Measurements from ENCODE around the gene EEF2K.
"Not testable (repeated sequence)": the region's sequence is repeated elsewhere in the genome, so short reads cannot be mapped to it uniquely, and the experiment has no call there.

Gene EEF2K

DNA sequence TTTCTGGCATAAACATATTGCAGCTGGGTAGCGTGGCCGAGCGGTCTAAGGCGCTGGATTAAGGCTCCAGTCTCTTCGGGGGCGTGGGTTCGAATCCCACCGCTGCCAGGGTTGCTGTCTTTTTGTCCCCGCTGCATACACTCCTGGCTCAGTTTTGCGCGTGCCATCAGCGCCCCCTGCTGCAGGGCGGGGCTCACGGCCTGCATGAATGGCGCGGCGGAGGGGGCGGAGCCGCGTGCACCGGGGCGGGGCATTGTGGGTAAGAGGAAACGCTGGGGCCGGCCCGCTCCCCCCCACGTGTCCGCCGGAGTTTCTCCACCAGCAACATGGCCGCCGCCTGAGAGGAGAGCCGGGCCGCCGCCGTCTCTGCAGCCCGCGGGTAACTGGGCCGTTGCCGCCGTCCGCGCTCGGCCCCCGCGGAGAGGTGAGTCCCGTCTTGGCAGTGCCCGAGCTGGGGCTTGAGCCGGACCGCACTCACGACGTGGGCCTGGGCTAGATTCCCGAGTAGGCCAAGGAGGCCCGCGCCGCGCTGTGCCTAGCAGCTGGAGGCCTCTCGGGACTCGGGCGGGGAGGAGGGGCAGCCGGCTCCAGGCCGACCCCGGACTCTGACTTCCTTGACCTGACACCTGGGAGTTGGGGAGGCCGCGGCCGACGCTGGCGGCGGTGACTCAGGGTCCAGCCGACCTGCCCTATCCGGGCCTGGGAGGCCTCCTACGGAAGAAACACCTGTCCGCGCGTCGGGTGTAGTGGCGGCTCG lies 91.2 kb downstream of the EEF2K start, which contains the start of gene POLR3E:
TSS of gene POLR3E (plus strand) at position 296 of the 757 bp plus-strand sequence. CDS start 5,560 bp downstream, outside the sequence.
- DNase-seq = peak; percentile 95

DNA sequence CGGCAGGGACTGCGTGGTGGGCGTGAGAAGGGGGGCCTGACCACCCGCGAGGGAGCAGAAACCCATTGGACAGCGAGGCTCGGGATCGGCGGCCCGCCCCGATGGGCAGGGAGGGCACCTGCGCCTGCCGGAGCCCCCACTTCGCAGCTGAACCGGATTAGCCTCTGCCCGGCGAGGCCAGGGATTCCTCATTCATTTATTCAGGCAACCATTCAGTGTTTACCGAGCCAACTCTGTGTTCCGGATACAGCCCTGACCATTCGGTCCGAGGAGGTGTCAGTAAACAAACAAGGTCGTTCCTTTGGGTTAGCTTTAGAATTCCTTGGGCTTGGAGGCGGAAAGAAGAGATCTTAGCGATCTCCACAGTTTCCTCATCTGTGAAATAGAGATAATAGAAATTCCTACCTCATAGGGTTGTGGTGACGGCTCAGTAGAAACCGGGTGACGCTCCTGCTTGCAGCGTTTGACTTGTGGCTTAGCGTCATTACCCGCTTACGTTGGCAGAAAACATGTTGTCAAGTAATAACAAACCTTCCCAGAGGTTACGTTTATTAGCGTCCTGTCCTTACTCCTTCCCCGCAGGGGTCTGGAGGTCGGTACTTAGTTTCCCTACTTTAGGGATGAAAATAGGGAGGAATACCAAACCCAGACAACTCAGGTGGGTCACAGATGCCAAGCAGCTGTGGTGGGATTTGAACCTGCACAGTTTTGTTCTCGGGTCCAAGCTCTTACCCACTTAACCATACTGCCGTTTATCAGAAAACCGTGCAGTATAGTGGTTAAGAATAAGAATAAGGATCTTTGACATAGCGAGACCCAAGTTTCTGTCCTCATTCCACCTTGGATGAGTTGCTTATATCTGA lies 92.0 kb downstream of the EEF2K start:
- peak; percentile 84 for DNase-seq

DNA sequence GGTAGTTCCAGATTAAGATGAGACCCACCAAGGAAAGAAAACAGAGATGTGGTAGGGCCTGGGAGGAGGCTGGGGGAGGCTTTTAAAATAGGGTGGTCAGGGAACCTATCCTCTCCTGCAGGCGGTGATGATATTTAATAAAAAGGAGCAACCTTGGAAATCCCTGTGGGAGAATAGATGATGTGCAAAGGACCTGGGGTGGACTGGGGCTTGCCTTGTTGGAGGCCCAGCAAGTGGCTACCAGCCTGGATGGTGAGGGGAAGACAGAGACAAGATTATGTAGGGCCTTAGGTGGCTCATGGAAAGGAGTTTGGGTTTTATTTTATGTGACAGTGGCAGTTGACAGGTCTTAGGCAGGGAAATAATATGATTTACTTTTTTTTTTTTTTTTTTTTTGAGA lies 93.0 kb downstream of the EEF2K start:
- no peak for DNase-seq

DNA sequence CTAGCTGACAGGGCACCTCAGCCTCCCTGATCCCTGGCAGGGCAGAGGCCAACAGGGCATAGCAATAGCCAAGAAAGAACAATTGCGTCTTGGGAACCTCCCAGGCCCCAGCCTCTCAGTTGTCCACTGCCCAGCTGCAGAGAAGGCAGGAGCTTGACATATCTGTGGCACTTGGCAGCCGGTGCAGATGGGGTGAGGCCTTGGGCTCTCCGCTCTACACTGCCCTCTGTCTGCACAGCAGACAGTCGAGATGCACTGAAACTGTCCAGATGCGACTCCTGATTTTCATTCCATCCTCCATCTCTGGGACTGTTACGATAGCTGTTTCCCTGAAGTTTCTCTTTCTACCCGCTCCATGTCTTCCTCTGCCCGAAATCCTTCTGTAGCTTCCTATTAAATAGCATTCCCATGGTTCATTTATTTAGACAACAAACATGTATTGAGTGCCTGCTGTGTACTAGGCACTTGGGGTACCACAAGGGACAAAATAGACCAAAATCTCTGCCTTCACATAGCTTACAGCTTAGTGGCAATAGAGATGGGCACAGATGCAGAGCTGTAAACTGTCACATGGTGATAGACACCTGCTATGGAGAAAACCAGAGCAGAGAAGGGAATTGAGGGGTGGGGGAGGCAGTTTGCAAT lies 94.5 kb downstream of the EEF2K start:
- no peak for DNase-seq

DNA sequence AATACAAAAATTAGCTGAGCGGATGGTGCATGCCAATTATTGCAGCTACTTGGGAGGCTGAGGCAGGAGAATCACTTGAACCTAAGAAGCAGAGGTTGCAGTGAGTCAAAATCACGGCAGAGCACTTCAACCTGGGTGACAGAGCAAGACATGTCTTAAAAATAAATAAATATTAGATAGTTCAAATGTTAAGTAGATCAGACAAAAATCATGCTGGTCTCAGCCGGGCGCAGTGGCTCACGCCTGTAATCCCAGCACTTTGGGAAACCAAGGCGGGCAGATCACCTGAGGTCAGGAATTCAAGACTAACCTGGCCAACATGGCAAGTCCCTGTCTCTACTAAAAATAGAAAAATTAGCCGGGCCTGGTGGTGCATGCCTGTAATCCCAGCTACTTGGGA lies 95.3 kb downstream of the EEF2K start:
- DNase-seq = not testable (repeated sequence)

DNA sequence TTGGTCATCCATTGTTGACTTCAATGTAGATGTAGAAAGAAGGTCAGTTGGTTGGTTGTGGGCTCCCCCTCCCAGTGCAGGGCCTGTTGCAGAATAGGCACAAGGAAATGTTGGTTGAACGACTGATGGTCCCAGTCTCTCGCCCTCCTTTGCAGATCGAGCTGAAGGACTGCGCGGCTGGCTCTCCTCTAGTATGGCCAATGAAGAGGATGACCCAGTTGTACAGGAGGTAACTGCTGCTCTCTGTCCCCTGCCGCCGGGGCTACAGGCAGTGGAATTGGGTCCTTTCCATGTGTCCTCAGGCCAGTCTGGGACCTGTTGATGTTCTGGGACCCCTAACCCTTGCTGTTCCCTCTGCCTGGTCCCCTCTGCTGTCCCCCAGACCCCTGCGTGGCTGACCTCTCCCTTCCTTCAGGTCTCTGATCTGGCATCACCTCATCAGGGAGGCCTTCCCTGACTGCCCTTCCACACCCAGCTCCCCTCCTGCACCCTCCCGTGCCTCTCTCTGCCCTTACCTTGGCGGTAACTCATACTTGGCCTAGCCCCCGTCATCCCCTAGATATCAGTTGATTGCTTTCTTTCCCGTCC lies 96.8 kb downstream of the EEF2K start:
- DNase-seq = no peak

DNA sequence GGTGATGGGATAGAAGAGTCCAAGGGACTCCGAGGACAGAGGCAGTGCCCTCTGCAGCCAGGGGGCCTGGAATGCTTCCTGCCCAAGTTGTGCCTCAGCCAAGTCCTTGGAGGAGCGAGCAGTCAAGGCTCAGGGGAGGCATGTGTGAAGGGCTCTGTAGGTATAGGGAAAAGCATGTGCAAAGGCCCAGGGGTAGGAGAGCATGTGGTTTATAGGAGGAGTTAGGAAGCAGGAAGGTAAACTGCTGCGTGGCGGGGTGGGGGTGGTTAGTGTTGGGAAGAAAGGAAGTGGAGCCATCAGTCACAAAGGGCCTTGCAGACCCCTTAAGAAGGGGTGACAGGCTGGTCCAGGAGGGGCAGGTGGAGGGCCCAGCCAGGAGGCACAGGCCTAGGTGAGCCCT lies 98.3 kb downstream of the EEF2K start:
- DNase-seq = no peak

DNA sequence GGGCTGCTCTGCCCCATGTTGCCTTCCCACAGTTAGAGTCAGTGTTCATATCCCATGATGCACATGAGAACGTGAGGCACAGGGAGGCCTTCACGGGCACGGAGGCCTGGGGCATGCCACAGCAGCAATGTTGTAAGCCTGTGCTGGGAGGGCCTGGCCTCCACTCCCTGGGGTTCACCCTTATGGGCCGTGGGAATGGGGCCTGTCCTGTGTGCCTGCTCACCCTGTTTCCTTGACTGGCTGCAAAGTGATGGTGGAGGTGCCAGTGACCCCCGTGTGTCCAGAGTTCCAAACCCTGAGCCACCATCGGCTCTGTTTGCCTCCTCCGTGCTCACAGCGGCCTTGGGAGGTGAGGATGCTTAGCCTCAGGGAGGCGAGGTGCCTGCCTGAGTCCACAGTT lies 100.7 kb downstream of the EEF2K start:
- DNase-seq = no peak

DNA sequence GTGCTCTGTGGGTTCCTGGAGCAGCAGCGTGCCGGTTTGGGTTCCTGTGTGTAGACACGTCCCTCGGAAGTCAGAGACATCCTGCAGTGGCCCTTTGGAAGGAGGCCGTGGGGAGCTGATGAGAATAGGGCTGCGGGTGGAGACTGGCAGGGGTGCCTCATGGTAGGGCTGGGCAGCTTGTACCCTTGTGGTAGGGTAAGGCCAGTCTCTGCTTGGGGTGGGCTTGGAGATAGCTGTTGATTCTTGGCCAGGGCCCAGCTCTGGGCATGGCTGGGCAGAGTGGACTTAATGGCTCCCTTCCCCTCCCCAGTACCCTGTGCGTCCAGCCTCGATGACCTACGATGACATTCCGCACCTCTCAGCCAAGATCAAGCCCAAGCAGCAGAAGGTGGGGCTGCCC lies 101.8 kb downstream of the EEF2K start:
- no peak for DNase-seq

DNA sequence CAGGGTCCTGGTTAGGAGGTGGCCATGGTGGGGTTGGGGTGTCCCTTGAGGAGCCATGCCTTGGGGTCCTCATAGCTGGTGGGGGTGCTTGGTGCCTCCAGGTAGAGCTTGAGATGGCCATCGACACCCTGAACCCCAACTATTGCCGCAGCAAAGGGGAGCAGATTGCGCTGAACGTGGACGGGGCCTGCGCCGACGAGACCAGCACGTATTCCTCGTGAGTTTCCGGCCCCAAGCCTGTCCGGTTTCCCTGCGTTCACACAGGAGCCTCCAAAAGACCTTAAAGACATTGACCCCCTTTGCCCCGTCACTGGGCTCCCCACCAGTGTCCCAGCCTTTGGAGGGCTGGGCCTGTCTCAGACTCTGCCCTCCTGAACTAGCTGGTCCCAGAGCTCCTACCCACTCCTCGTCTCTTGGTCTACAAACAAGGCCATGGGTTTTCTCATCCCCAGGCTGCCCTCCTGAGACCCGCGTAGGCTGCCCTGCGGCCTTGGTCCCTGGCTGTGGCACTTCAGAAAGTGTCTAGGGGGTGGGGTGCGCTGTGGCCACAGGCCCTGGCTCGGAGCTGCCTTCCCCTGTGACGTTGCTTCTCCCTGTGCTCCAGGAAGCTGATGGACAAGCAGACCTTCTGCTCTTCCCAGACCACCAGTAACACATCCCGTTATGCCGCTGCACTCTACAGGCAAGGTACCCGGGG lies 102.9 kb downstream of the EEF2K start:
- DNase-seq = no peak

DNA sequence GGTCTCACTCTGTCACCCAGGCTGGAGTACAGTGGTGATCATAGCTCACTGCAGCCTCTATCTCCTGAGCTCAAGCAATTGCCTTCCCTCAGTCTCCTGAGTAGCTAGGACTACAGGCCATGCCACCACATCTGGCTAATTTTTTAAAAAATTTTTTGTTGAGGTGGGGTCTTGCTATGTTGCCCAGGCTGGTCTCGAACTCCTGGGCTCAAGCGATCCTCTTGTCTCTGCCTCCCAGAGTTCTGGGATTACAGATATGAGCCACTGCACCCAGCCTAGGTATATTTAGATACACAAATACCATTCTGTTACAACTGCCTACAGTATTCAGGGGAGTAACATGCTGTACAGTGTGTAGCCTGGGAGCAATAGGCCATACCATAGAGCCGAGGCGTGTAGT lies 105.4 kb downstream of the EEF2K start:
- DNase-seq = no peak

DNA sequence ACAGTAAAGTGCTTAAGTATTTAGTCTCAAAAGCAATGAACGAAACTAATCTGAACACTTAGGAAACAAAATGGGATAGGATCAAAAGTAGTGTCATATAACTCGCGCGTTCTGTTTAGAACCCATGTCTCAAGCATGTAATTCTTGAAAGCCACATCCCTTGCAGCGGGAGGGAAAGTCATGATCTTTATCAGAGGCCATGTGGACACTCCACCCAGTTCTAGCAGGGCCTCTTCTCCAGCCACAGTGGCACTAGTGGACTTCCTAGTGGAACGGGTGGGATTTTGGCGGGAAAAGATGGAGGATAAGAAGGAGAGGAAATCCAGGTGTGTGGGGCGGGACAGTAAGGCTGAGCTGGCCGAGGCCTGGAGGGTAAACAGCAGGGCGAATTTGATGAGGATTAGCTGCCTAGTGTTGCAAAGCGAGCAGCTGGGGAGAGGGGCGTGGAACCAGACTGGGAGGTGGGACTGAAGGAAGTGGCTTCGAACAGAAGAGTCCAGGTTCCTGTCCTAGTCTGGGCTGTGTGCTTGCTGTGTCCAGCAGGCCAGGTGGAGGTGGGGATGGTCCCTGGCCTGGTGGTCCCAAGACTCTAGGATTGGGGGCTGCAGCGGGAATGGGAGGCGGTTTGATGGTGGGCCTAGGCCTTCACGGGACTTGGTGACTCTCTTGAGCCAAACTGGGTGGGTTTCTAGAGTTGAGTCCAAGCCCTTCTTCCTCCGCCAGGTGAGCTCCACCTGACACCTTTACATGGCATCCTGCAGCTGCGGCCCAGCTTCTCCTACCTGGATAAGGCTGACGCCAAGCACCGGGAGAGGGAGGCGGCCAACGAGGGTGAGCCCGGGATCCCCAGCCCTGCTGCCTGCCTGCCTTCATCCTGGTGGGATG lies 107.1 kb downstream of the EEF2K start:
- DNase-seq = no peak

DNA sequence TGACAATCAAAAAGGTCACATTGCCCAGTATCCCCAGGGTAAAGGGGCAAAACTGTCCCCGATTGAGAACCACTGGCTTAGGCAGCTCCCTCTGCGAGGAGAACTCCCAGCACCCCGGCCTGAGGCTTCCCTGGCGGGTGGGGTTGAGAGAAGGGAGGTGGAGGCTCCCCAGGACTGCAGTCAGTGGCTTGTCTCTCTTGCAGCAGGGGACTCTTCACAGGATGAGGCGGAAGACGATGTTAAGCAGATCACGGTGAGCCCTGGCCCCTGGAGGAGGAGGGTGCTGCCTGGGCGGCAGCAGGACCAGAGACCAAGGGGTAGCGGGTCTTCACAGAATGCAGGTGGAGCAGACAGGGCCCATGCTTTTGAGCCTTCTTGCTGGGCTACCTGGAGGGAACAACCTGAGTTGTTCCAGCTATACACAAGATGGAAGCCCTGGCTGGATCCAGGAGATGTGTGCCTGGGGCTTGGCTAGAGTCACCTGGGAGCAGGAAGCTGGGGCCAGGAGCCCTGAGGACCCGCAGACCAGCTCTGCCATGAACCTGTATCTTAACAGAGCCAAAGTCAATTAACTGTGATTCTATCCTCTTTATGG lies 107.9 kb downstream of the EEF2K start:
- DNase-seq = no peak

DNA sequence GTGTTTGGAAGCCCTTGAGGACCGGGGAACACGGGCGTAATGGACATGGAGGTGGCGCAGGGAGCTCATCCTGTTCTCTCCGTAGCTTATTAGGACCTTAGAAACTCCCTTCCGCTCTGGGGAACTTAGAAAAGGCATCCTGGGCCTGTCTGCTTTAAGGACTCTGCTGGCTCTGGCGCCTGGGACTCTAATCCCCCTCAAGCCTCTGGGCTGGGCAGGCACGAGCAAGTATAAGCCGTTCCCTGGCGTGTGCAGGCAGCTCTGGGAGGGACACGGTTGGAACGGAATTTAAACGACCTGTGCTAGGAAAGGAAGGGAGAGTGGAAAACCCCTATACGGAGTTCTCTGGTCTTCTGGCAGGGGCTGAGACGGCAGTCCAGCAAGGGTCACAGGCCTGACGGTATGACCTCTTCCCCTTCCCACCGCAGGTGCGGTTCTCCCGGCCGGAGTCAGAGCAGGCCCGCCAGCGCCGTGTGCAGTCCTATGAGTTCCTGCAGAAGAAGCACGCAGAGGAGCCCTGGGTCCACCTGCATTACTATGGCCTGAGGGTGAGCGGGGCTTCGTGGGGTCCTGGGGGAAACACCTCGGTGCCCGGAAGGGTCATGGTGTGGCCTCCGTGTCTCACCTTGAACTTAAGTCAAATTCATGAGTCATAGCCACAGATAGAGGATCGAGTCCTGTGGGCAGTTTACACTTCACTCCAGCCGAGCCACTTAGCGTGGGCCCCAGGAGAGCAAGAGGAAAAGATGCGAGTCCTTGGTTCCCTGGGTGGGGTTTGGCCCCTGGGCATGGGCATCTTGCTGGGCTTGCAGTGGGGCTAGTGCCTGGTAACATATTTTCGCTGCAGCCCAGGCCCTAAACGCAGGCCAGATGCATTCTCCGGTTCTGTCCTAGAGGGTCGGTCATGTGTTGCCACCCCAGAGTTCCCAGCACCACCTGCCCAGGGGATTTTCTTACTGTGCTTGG lies 108.9 kb downstream of the EEF2K start:
- no peak for DNase-seq

DNA sequence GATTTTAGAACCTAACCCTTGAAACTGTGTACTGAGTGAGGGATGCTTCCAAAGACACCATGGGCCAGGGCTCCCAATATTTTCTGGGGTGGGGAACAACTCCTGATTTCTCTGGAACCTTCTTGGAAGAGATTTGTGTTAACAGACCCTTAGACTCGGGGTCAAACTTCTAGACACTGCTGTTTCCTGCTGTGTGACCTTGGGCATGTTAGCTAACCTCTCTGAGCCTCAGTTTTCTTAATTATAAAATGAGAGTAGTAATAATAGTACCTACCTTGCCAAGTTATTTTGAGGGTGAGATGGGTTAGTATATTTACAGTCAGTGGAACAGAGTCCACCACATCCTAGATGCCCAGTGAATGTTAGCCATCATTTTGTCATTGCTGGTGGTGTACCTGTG lies 109.9 kb downstream of the EEF2K start:
- DNase-seq = no peak

DNA sequence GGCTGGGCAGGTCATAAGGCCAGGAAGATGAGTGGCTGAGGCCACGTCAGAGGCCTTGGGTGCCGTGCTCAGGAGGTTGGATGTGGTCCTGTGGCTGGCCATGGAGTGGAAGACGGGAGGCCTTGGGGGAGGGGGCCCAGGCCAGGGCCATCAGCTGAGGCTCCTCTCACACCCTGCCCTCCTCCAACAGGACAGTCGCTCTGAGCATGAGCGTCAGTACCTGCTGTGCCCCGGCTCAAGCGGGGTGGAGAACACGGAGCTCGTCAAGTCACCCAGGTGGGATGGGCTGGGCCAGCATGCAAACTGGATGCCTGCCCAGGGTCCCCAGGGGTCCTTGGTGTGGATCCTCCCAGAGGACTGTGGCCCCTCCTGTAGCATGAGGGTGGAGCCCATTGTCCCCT lies 110.3 kb downstream of the EEF2K start:
- DNase-seq = no peak

DNA sequence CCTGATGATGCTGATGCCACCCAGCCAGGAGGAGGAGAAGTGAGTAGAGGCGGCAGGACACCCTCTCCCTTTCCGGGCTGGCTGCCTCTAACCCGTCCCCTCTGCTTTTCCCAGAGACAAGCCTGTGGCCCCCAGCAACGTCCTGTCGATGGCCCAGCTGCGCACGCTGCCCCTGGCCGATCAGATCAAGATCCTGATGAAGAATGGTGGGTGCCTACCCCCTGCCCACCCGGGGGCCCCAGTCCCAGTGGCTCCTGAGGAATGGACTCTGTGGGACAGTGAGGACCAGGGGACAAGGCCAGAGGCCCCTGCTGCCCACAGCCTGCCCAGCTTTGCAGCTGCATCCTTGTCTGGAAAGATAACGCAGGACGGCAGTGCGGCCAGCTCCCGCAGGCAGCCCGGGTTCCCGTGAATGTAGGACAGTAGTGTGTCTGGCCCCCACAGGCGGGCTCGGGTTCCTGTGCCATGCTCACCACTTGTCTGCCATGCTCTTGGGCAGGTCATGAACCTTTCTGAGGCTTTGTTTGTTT lies 111.0 kb downstream of the EEF2K start:
- no peak for DNase-seq

DNA sequence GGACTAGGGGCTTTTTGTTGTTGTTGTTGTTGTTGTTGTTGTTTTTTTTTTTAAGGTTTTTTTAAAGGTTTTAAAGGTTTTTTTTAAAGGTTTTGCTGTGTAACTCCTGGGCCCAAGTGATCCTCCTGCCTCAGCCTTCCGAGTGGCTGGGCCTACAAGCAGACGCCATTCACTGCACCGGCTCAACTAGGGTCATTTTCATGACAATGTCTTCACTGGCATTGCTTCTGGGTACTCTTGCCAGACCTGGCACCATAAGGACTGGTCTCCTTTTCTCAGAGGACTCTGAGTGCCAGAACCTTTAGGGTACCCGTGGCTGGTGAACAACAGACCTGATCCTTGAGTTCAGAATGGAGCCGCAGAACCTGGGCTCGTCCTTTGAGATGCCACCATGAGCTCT lies 111.5 kb downstream of the EEF2K start:
- DNase-seq = no peak

DNA sequence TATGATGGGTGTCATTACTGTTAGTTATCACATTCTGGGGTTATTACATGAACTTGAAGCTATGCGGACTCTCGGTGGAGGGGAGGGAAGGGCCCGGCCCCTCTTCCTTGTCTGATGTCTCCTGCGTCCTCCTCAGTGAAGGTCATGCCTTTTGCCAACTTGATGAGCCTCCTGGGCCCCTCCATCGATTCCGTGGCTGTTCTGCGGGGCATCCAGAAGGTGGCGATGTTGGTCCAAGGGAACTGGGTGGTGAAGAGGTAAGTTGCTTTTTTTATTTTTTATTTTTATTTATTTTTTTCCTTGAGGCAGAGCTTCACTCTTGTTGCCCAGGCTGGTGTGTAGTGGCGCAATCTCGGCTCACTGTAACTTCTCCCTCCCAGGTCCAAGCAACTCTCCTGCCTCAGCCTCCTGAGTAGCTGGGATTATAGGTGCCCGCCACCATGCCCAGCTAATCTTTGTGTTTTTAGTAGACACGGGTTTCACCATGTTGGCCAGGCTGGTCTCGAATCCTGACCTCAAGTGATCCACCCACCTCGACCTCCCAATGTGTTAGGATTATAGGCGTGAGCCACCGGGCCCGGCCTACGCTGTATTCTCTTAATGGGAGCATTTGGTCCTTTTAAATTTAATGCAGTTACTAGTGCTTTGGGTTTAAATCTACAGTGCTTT lies 112.7 kb downstream of the EEF2K start:
- DNase-seq = no peak

All from NCI-H774 (cell line).